ENCODE measurements around the gene LMLN.

- no peak for TF ChIP-seq CTCF (IDR thresholded peaks at IDR 0.05; ENCODE audit: low read depth, low read length)
- no peak for TF ChIP-seq EZH2phosphoT487 (IDR thresholded peaks at IDR 0.05; ENCODE audit: low read depth)
Measured at GRCh38 chr3:197953881-197954280, 6.1 kb upstream of the LMLN start.

All from OCI-LY3 (cell line).